Inflammatory macrophage treated with lipopolysaccharide for 1 hour (primary cell): Measurements from ENCODE around the gene GAB2.
"Not testable (repeated sequence)": the region's sequence is repeated elsewhere in the genome, so short reads cannot be mapped to it uniquely, and the experiment has no call there.

Experiments used
- DNase-seq, 2 donors: peaks; one replicate each; pipeline ENCODE4 v3.0.0-alpha.2; 2020 to 2022

The GAB2 gene

DNA sequence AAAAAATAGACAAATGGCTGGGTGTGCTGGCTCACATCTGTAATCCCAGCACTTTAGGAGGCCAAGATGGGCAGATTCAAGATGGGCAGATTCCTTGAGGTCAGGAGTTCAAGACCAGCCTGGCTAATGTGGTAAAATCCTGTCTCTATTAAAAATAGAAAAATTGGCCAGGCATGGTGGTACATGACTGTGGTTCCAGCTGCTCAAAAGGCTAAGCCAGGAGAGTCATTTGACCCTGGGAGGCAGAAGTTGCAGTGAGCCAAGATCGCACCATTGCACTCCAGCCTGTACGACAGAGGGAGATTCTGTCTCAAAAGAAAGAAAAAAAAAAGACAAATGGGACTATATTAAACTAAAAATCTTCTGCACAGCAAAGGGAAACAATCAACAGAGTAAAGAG, 173.5 kb downstream of the GAB2 start:
- DNase-seq = no peak

DNA sequence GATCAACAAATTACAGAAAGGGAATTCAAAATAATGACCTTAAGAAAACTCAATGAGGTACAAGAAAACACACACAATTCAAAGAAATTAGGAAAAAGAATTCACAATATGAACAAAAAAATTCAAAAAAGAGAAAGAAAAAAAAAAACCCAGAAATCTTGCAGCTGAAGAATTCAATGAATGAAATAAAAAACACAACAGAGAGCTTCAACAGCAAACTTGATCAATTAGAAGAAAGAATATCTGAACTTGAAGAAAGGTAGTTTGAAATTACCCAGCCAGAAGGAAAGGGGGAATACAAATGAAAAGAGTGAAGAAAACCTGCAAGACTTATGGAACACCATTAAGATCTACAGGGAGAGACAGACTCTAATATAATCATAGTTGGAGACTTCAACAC, 176.1 kb downstream of the GAB2 start:
- DNase-seq = no peak

DNA sequence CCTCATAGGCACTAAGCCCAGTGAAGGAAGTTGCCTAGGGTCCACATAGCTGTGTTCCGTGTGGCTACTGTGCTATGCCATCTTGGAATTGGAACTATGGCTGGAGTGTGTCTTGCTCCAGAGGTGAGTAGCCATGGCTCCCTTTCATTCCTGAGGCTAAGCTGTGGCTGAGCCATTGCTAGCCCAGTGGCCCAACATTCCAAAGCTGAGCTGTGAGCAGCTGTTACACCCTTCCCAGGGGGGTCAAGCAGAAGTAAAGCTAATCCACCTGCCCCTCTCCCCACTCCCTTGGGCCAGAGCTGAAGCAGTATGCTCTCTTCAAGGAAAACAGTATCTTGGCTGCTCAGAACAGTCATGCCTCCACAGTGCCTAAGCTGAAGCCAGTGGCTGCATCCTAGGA, 177.8 kb downstream of the GAB2 start:
- no peak for DNase-seq

DNA sequence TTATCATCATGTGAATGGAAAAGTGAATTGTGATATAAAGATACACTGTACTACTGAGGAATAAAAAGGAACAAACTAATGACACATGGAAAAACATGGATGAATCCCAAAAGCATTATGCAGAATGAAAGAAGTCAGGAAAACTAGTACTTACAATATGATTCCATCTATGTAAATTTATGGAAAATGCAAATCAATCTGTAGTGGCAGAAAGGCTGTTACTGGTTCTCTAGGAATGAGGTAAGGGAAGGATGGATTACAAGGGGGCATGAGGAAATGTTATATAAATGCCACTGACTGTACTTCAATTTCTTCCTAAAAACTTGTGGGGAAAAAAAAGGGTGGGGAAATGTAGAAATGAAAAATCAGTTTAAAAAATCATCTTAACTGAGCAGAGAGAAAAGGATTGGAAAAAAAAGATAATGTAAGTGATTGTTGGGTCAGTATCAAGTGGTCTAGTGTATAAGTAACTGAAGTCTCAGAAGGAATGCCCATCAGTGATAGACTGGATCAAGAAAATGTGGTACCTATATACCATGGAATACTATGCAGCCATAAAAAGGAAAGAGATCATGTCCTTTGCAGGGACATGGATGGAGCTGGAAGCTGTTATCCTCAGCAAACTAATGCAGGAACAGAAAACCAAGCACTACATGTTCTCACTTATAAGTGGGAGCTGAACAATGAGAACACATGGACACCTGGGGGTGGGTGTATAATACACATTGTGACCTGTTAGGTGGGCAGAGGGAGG, 180.2 kb downstream of the GAB2 start:
- DNase-seq = no peak

DNA sequence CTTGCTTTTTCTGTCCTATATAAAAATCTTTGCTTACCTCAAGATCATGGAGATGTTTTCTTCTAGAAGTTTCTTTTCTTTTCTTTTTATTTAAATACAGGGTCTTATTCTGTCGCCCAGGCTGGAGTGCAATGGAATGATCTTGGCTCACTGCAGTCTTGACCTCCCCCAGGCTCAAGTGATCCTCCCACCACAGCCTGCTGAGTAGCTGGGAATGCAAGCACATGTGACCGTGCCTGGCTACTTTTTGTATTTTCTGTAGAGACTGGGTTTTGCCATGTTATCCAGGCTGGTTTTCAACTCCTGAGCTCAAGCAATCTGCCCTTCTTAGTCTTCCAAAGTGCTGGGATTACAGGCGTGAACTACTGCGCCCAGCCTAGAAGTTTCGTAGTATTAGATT, 183.6 kb downstream of the GAB2 start:
- no peak for DNase-seq

DNA sequence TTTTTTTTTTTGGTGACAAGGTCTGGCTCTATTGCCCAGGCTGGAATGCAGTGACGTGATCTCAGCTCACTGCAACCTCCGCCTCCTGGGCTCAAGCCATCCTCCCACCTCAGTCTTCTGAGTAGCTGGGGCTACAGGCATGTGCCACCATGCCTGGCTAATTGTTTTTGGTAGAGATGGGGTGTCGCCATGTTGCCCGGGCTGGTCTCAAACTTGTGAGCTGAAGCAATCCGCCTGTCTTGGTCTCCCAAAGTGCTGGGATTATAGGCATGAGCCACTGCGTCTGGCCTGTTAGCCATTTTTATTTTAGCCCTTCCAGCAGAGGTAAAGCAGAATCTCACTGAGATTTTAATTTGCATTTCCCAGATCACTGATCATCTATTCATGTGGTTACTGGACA, 184.6 kb downstream of the GAB2 start:
- DNase-seq = not testable (repeated sequence)

DNA sequence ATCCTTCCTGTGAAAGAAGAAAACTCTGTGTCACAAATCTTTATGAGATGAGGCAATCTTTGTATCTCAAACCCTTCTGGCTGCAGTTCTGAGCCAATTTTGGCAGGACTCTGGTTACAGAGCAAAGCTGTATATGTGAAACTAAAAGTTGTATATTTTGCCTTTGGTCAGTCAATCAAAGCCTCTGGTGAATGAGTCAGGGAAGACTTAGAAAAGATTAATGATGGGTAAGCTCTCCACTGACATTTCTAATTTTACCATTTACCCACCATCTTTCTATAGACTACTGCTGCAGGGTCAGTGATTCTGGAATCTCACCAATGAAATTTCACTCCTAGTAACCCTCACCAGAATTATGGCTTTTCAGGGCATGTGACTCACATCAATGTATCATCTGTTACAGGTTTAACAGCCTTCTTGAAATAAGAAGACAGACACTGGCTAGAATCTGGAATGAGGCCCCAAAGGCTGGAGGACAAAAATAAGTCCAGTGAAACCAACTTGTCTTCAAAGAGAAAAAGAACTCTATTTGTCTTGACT, 185.6 kb downstream of the GAB2 start:
- no peak for DNase-seq

DNA sequence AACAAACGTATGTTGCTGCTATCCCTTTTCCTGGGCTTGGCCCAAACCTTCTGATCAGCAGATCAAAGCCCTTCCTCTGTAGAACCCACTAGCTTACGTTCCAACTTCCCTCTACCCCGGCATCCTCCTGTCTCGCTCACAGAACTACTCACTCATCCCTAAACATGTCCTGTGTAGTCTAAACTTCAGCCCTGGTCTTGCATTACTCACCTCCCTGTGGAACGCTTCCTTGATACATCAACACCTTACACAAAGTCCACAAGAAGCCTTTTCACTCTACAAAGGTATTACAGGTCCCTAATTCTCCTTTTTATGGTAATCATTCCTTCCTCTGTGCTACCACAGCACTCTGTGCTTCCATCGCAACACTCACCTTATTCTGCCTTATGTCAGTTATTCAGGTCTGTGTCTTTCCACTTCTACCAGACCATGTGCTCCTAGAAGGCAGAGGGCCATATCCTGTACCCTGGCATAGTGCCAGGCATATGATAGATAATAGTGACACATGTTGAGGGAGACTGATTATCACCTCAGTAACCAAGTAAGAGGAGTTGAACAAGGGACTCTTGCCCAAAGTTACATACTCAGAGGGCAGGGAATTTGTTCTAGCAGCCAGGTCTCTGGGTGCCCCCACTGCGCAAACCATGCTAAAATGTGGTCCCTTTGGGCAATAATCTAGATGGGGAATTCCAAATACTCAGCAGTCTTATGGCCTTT, 187.3 kb downstream of the GAB2 start:
- no peak for DNase-seq

DNA sequence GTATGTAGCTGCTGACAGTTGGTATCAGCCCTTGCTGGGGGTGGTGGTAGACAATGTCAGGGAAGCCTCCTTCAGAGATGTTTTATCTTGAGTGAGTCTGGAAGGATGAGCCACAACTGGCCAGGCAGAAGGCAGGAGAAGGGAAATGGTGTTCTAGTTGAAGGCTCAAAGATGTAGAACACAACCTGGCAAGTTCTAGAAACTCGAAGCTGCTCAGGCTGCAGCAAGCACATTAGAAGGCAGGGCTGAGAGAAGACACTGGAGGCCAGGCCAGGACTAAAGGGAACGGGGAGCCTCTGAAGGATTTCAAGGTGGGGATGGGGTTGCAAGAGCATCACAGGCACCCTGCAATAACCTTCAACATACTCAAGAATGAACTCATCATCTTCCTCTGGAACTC, 188.5 kb downstream of the GAB2 start:
- DNase-seq = no peak

DNA sequence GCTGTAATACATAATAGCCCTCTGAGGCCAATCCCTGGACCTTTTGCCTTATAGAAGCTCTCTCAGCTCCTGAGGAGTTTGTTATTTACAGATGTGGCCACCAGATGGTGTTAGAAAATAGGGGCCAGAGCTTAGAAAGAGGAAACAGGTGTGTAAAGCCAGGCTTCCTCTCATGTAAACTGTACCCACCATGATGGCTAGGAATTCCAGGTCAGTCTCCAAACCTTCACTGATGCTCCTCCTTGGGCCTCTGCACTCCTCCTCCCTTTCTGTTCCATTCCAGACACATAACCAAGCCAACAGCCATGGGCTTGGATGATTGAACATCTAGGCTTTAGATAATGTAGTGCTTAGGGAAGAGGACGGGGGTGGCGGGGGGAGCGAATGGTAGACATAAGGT, 189.2 kb downstream of the GAB2 start:
- peak; percentile 40 to 59 for DNase-seq

DNA sequence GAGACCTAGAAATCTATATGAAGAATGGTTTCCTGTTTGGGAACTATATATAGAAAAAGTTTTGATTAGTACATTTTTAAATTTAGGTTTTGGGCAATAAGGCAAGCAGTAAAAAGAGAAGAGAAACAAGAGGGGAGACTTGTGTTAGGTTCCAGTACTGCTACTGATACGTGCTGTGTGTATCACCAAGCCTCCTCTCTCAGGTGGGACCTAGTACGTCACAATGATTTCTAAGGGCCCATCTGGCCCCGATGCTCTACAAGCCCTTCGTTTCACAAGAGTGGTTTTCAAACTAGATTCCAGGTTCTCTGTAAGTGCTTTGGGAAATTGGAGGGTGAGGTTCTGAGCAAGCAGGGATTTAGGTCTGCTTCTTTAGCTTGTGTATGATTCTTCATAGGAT, 189.7 kb downstream of the GAB2 start:
- DNase-seq = no peak

DNA sequence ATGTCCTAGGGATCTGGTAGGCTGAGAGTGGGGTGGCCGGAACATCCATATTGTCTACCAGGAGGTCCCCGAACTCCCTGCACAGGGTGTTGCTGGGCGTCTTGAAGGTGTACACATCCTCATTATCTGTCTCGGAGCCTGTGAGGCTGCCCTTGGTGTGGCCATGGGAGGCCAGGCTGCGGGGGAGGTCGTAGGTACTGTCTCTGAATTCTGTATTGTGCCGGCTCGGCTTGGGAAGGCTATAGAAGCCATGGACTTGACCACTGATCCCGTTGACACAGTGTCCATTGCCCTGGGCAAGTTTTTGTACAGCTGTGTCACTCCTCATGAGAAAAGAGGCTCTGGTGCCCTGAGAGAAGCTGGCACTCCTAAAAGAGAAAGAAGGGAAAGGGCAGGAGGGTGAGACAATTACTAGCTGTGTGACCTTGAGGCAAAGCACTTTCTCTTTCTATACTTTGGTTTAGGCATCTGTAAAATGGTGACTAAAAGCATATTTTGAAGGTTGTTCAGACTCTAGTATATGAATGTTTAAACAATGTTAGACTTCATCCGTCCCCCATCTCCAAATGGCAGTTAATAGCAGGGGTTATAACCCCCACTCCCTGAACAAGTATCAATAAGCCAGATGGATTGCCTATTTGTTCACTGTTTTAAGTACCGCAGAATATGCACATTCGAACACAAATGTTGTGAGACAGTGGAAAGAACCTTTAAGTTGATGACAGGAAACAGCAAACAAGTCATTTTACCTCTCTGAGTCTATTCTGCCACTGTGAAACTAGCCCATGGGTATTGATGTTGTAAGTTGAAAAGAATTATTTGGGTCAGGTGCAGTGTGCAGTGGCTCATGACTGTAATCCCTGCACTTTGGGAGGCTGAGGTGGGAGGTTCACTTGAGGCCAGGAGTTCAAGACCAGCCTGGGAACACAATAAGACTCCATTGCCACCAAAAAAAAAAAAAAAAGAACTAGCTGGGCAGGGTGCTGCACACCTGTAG, 190.6 kb downstream of the GAB2 start:
- DNase-seq = no peak

DNA sequence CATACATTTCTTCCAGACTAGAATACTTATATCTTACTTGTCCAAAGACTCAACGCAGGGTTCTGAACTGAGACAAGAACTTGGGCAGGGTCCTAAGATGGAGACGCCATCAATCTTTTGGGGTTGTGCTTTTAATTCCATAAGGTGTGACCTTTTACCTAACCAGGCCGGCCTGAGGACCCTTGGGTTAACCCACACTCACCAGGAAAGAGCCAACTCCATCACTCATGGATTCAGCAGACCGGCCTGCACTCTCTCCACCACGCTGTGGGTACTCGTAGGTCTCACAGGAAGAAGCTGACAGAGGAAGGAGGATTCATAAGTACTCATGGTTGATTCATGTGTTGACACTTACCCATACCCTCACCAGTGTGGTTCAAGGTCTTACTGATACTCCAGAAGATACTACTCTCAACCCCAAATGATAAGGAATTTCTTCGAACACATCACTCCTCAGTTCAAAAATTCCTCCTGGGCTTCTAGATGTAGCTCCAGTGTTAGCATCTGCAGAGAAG, 192.7 kb downstream of the GAB2 start:
- DNase-seq = no peak

DNA sequence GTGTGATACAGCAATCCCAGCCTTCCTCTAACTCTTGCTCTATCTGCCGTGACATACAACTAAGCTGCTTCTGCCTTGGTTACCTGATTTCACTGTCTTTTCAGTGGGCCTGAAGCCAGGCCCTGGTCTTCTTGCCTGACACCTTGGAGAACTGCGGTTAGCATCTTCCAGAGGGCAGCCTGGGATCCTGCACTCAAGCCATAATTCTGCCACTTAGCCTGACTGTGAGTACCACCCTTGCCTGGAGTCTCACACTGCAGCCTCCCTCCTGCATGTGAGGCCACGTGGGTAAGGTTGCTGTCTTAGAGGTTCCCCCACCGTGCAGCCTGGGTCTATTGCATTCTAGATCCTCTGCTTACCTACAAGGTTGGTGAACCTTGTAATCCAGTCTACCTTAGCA, 193.1 kb downstream of the GAB2 start:
- DNase-seq = no peak

DNA sequence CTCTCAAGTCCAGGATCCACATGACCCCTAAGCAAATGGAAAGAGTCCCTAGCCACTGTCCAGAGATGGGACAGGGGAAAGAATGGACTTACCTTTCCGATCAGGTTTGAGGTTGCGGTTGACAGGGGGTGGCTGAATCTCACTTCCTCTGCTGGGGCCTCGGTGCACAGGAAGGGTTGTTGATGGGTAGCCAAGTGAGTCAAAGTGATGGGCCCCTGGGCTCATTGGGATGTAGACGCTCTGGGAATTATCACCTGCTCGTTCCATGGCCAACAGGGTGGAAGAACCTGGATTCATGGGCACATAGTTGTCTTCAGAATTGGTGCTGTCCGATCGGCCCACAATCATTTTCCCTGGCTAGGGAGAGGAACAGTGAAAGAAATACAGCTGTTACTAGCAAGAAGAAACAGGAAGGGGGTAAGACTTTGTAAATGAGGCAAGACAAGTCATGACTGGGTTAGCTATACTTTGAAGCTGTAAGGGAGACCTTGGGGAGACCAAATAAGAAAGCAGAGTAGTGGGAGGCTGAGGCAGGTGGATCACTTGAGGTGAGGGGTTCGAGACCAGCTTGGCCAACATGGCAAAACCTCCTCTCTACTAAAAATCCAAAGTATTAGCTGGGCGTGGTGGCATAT, 194.2 kb downstream of the GAB2 start:
- DNase-seq = no peak

DNA sequence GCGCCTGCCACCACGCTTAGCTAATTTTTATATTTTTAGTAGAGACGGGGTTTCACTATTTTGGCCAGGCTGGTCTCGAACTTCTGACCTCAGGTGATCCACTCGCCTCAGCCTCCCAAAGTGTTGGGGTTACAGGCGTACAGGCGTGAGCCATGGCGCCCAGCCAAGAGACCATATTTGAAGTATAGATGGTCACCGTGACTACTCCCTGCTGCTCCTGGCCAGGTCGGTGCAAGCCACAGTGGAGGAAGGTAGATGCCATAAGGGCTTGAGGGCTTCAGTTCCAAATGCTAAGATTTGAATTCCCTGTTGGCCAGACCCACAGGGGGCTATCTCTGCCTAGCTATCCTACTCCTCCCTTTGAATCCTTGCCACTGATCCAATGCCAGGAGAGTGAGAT, 194.9 kb downstream of the GAB2 start:
- not testable (repeated sequence) for DNase-seq

DNA sequence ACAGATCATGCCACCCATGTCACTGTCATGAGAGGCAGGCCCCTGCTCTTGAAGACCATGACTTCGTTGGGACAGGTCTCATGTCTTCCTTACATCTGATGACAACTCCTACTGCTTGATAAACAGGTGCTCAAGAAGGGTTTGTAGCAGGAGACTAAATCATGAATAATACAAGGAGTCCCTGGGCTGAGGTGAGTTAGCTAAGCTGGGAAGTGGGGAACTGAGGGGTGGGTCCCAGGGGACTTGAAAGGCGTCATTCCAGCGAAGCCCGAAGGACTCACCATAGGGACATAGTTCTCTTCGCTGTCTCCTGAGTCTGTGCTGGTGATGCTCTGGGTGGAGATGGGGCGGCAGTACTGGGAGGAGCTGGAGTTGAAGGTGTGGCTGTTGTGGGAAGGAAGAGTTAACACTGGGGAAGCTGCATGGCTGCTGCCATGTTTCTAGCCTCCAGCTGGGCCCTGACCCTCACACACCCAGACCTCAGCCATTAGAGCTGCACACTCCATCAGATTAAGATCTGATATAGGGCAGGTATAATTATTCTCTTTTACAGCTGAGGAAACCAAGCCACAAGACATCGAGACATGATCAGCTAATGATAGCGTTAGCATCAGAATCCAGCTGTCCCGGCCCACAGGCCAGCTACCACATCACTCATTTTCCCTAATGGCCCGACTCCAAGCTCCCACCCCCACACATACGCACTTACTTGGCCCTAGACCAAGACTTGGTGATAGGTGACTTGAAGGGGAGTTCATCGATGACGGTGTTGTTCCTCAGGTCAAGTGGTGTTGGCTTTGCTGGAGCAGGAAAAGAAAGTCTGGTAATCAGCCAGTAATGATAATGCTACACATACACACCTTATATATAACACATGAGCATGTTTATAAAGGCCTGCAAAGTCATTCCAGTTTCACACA, 196.0 kb downstream of the GAB2 start:
- no peak for DNase-seq

DNA sequence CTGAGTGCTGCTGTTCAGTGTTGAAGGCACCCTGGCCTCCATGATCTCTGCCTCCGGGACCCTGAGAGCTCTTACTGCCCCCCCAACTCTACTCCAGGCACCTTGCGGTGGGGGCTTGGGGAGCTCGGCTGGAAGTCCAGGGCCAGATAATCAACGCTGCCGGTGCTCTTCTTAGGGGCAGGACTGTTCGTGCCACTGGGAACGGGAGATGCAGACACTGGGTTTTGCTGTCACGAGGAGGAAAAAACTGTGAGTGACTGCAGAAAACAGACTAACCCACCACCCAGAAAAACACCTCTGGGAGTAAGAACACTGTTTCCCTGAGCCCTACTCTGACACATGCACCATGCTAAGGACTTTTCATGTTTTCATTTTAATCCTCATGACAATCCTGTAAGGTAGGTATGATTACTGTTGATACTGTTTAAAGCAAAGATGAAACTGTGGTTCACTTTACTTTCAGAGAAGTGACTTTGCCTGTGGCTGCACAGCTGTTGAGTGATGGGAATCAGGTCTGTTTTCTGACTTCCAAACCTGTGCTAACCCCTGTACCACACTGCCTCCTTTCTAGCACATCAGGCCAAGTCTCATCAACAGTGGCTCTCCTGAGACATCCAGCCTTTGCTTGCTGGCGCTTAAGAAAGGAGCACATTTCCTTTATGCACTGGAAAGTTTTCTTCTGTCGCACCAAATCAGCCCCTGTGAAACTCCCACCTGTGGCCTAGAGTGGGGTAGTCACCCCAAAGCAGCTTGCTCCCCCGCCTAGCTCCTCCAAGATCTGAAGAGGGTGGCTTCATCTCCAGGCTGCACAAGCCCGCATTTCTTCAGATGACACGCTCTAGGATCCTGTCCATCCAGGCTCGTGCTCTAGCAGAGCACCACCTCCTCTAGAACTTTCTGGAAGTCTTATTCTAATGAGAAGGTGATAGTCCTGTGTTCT, 197.1 kb downstream of the GAB2 start:
- DNase-seq = no peak

DNA sequence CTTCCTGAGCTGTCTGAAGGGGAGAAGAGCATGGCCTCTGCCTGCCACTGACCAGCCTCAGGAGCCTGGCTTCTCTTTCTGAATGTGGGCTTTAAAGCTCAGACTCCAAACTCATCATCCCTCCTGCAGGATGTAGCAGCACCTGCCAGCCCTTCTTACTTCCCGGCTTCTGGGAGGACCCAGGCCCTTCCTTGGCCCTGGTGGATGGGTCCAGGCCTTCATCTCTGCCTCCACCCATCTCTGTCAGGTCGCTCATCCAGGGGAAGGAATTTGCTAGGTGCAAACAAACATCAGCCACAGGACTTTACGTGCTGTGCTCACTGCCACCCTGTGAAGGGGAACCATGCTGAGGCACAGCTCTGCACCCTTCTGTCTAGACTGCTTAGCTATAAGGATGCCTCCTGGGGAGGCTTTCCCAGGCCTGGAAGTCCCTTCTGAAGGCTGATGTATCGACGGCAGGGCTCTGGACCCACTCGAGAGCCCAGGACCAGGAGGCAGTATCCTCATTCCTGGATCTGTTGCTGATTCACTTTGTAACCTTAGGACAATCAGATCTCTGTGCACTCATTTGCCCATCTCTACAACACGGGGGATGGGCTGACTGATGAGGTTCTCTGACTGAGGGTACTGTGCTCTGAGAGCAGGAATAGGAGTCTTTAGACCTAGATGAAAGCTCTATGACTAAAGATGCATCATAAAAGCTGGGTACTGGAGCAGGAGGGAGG, 198.0 kb downstream of the GAB2 start:
- no peak for DNase-seq
